BE2C (cell line): ENCODE measurements around the gene PHC2.

Experiments
- DNase-seq: peaks from one replicate; pipeline ENCODE4 v3.0.0-alpha.2; 2020
- H3K27me3 ChIP-seq: fragments of 250-450 bp; sonication (Bioruptor Pico); 2 replicates; pipeline ENCODE4 v1.5.1; 2020; ENCODE audit warnings: mild to moderate bottlenecking
- H3K36me3 ChIP-seq: fragments of 250-450 bp; sonication (Bioruptor Pico); 2 replicates; pipeline ENCODE4 v1.5.1; 2020; ENCODE audit warnings: mild to moderate bottlenecking
- H3K4me1 ChIP-seq: fragments of 250-450 bp; sonication (Bioruptor Pico); 2 replicates; pipeline ENCODE4 v1.5.1; 2020
- H3K4me3 ChIP-seq: 2 replicates; pipeline ENCODE4 v1.5.1; 2011; ENCODE audit warnings: low read depth, low read length
- H3K9me3 ChIP-seq: fragments of 250-450 bp; sonication (Bioruptor Pico); 2 replicates; pipeline ENCODE4 v1.5.1; 2020
- CTCF ChIP-seq: IDR thresholded peaks from 2 replicates; pipeline ENCODE4 v1.5.1; 2012; ENCODE audit warnings: mild to moderate bottlenecking, low read depth, low read length

The PHC2 gene

GRCh38 chr1:33353531-33353930, 77.4 kb downstream of the PHC2 start:
- no peak for TF ChIP-seq CTCF
- H3K4me1 ChIP-seq, result no peaks in the 10 kb centered on the region
- H3K36me3 ChIP-seq, result no peaks in the 10 kb centered on the region
- no peaks in the 10 kb centered on the region for H3K9me3 ChIP-seq
- H3K27me3 ChIP-seq, result no peaks in the 10 kb centered on the region
- H3K4me3 ChIP-seq, result no peak overlapping the region
- DNase-seq, result no peak

GRCh38 chr1:33351281-33351660, 79.6 kb downstream of the PHC2 start:
- Histone ChIP-seq H3K4me1 (no peaks in the 10 kb centered on the region), H3K36me3 (no peaks in the 10 kb centered on the region), H3K27me3 (no peaks in the 10 kb centered on the region), H3K4me3 (no peak overlapping the region), H3K9me3 (no peaks in the 10 kb centered on the region)
- no peak for TF ChIP-seq CTCF
- no peak for DNase-seq

DNA sequence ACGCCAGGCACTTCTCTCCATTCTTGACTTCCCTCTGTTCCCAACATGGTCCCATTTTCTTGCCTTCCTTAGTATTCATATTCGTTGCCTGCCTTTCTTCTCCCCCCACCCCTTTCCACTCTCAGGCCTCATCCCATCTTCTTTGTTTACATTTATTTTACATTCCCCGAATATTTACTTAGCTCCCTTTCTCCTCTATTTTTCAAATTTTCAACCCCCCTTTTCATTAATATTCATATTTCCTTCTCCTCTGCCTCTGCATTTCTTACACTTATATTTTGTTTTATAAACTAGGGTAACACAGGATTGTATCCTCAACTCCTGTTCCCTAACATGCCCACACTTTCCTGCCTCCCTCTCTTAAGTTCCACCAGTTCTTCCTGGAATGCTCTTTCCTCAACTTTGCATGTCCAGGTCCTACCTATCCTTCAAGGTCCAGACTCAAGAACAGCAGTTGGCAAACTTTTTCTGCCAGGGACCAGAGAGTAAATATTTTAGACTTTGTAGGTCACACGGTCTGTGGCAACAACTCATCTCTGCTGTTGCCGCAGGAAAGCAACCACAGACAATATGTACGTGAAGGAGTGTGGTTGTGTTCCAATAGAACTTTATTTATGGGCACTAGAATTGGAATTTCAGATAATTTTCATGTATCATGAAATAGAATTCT, 80.1 kb downstream of the PHC2 start:
- H3K27me3 ChIP-seq, result no peaks in the 10 kb centered on the region
- TF ChIP-seq CTCF, result no peak
- no peak for DNase-seq

DNA sequence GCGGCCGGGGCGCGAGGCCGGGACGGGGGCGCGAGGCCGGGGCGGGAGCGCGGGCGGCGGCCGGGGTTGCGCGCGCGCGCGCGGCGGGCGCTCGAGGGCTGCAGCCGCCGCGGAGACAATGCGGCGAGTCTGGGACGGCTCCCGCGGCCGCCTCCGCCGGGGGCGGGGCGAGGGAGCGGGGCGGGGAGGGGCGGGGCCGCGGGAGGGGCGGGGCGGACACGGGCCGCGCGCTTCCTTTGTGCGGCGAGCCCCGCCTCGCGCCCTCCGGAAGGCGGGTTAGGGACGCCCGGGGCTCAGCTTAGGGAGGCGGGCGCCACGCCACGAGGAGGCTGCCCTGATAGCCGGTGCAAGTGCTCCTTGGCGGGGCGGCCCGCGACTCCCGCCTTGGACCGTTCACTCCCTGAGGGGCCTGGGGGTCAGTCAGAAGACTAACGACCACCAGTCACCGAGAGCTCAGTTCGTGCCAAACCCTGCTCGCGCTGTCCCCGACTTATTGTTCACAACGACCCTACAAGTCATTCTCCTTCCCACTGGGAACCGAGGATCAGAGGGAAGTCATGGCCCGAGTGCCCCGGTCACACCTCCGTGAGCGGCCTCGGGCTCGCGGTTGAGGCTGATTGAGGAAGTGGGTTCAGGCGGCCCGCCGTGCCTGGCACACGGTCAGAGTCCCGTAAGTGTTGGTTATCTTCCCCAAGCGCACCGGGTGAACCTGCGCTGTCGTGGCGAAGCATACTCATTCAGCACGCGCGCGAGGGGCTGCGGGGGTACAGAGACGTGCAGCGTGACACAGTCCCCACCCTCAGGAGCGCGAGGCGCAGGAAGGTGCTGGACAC, 80.9 kb downstream of the PHC2 start:
- H3K4me3 ChIP-seq, result peak overlapping the region; percentile 69
- no peaks in the 10 kb centered on the region for H3K4me1 ChIP-seq
- no peak for TF ChIP-seq CTCF
- H3K27me3 ChIP-seq, result no peaks in the 10 kb centered on the region
- no peaks in the 10 kb centered on the region for H3K36me3 ChIP-seq
- DNase-seq, result peak; percentile 86
- no peaks in the 10 kb centered on the region for H3K9me3 ChIP-seq

More for the DNA sequence above, 80.1 kb downstream of the PHC2 start:
- no peaks in the 10 kb centered on the region for H3K9me3 ChIP-seq
- H3K36me3 ChIP-seq, result no peaks in the 10 kb centered on the region
- no peaks in the 10 kb centered on the region for H3K4me1 ChIP-seq
- H3K4me3 ChIP-seq, result peak overlapping the region; percentile 69

DNA sequence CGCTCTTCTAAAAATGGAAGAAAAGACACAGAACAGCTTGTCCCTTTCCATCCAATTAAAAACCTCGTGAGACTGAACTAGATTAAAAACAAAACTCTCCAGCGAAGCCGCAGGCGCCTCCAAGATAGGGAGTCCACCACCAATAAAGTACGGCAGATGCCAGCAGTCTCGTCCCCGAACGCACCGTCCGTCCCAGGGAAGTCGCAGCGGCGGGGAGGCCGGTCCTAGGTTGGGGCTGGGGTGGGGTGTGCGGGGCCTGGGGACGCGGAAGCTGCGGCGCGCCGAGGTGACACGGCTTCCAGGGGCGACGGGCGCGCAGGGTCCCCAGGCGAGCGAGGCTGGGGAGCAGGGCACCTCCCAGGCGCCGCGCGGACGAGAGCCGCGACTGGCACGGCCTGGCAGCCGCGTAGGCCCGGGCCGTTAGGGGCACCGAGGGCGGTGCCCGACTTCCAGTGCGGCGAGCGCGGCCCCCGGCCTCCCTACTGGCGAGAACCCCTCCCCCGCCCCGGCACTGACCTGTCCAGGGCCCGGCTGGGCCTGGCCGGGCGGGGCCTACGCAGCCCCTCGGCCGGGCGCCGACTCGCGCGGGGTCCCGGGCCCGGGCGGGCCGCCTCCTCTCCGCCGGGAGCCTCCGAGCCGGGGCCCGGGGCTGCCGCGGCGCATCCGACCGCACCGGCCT, 81.7 kb downstream of the PHC2 start:
- DNase-seq, result peak; percentile 21

More for the DNA sequence above, 81.7 kb downstream of the PHC2 start:
- no peaks in the 10 kb centered on the region for H3K4me1 ChIP-seq
- no peaks in the 10 kb centered on the region for H3K36me3 ChIP-seq
- H3K27me3 ChIP-seq, result no peaks in the 10 kb centered on the region
- no peak for TF ChIP-seq CTCF
- no peaks in the 10 kb centered on the region for H3K9me3 ChIP-seq
- H3K4me3 ChIP-seq, result peak overlapping the region; percentile 73
